ENCODE measurements around the gene IL4R.
"Not testable (repeated sequence)": the region's sequence is repeated elsewhere in the genome, so short reads cannot be mapped to it uniquely, and the experiment has no call there.

- not testable (repeated sequence) for TF ChIP-seq CTCF (IDR thresholded peaks at IDR 0.05 in 8 of 11, conservative IDR thresholded peaks at IDR 0.05 in 3 of 11); POLR2A (IDR thresholded peaks at IDR 0.05); POLR2AphosphoS5 (IDR thresholded peaks at IDR 0.05)
Measured at GRCh38 chr16:27274424-27274874, 39.3 kb upstream of the IL4R start.

Measured in spleen (tissue), 7 donors.